HG03175 (cell line): Measurements from ENCODE around the gene STPG4.
"Not testable (repeated sequence)": the region's sequence is repeated elsewhere in the genome, so short reads cannot be mapped to it uniquely, and the experiment has no call there.

ENCODE experiments used
- ATAC-seq: cut with Tn5 transposase; IDR thresholded peaks from one replicate; pipeline ENCODE4 v1.9.1; 2021; ENCODE audit warnings: mild to moderate bottlenecking, moderate library complexity; ENCODE audit not compliant: unreplicated experiment

The STPG4 gene

DNA sequence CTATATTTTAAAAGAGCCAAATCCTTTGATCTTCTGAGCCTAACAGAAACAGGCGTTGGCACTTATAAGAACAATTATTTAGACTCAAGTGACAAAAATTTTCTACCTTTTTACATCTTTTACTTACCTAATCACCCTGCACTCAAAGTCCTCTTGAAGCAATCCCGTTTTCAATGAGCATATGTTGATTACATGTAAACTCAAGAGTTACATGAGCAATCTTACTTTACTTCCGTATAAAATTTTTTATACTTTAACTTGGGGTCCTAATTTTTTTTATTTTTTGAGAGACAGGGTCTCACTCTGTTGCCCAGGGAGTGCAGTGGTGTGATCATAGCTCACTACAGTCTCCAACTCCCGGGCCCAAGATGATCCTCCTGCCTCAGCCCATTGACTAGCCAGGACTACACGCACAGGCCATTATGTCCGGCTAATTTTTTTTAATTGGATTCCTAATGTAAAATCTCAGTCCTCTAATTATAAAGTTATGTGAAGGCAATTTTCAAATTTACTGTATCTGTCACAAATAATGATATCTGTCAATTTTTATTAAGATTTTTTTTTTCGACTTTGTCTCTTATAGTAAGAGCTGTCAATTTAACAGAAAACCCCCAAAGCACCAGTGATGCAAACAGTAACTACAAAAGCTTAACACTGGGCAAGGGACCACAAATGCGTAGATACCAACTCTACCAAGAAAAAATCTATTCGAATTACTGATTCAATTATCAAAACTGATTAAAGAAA, 19.1 kb upstream of the STPG4 start:
- ATAC-seq: no peak

DNA sequence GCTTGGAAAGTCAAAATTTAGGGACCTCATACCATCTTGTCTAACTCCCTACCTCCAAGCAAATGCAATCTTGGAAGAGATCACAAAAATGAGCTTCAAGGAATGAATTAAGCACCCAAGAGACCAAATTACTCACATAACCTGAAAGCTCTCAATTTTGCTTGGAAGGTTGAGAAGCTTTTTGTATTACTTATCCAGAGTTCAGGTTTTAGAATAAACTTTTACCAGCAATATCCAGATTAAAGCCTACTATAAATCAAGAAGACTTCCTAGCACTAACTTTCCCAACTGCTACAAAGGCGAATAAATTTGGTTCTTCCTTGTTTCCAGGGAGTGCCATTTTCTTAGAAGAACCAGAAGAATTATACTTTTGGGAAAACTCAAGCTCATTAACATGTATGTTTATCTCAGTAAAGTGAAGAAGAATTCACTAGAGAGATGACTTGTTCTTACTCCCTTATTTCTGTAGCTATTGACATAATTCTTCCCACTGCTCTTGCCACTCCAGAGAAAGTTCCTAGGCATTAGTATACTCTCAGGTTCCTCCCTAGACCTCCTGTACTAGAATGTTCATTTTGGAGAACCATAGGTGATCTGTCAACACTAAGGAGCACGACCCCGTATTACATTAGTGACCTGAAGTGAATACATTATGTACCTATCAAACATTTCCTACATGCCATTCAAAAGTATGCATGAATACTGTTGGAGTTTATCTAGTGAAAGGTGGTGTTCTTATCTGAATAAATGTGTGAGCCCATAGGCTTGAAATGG, 18.0 kb upstream of the STPG4 start:
- ATAC-seq: no peak

DNA sequence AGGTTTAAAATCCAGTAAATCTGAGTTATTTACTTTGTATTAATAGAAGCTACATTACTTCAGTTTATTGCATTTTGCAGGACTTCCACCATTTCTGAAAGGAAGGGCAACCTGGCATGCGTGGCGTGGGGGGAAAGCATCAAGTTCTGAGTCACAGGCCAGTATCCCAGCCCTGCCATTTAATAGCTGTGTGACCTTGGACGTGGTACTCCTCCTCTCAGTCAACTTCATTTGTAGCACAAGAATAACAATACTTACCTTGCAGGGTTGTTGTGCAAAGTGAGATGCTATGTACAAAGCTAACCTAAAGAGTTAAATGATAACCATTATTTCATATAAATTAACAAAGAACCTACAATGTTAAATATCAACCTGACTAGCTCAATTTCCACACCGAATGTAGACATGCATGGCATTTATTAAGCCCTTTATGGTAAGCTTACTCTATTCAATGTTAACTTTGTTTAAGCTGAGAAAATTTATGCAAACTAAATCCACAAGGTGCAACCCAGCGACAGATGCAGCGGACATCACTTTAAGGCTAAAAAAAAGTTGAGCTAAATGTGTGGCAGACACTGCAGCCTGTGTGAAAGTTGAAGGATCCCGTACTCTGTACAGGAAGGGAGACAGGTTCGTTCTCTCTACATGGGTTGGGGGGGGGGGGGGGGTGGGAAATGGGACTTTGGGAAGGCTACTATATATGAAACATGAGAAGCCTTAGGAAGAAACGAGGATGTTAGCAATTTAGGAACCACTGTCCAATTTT, 17.2 kb upstream of the STPG4 start:
- no peak for ATAC-seq

DNA sequence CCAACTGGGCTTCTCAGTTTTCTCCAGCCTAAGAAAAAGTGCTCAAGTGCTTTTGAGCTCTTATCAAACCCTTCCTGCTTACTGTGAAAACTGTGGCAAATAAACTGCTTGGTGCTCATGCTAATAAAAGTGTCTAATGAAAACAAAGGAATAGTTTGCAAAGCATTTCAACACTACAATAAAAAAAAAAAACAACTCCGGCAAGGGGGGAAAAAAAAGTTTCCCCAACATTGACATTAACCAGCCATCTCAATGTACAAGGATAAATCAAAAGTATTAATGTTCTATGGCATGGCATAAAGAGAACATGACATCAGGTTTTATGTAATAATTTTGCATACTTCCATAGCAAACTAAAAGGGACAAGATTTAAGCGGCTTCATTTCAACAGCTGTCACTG, 14.7 kb upstream of the STPG4 start:
- ATAC-seq: no peak

DNA sequence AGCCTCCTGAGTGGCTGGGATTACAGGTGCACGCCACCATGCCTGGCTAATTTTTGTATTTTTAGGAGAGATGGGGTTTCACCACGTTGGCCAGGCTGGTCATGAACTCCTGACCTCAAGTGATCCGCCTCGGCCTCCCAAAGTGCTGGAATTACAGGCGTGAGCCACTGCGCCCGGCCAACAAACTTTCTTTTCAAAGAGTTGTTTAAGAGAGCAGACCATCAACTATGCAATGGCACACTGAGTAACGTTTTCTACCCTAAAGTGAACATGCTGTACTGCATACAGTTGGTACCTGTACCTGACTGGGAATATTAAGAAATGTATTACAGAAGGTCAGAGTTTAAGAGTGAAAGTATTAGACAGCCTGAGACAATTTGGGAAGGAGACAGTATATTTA, 13.8 kb upstream of the STPG4 start:
- not testable (repeated sequence) for ATAC-seq

DNA sequence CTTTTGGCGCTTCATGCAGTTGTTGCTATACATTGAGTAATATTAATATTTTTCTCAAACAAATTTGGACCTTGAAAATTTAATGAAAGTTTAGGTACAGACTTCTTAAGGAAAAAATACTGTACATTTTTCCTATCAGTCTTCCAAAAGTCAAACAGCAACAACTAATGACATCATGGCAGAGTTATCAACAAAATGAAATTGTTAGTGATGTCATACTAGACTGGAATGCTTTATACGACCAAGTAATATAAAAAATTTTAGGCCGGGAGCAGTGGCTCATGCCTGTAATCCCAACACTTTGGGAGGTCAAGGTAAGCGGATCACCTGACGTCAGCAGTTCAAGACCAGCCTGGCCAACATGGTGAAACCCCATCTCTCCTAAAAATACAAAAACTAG, 12.0 kb upstream of the STPG4 start:
- ATAC-seq: no peak

DNA sequence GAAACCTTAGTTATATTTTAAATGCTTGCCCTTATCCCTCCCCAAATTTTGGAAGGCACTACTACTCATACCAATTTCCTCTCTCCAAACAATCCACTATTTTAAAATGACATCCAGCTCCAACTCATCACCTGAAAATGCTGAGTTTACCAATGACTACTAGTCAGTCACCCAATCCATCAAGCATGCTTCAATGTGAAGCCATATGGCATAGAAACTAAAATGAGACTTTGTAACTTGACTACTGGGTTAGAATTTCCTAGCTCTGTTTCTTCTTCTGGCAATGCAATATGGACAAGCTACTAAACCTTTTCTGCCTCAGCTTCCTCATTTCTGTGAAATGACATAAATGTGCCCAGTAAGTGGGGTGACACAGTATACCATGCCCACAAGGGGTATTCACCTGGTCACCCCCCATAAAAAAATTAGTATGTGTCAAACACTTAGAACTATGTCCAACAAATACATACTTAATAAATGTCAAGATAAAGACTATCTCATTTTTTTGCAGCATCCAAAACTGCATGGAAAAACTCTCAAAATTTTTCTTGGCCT, 10.0 kb upstream of the STPG4 start:
- no peak for ATAC-seq

DNA sequence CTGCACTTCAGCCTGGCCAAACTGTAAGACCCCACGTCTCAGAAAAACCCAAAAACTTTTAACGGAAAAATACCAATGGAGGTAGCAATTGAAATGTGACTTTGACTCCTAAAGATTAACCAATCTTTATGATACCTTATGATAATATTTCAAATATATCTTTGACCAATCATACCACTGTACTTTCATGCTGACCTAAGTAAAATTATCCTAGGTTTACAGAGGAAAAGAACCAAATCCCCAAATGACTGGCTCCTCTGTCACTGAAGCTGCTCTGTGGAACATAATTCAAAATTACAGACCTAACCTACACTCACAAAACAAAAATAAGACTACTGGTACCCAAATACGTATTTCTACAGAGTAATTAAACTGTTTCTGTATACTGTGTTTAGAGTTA, 7.7 kb upstream of the STPG4 start:
- no peak for ATAC-seq

DNA sequence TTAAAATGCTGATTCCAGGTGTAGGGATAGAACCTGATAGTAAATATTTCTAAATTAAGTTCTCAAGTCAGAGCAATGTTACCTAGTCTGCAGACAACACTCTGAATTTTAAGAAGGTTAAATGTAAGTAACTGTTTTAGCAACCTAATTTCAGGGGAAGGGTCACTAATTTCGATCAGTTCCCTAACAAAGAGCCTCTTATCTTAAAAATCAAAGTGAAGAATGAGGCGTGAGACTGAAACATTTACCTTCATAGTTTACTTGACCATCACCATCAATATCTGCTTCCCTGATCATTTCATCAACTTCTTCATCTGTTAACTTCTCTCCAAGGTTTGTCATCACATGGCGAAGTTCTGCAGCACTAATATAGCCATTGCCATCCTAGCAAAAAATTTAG, 6.4 kb upstream of the STPG4 start:
- no peak for ATAC-seq

DNA sequence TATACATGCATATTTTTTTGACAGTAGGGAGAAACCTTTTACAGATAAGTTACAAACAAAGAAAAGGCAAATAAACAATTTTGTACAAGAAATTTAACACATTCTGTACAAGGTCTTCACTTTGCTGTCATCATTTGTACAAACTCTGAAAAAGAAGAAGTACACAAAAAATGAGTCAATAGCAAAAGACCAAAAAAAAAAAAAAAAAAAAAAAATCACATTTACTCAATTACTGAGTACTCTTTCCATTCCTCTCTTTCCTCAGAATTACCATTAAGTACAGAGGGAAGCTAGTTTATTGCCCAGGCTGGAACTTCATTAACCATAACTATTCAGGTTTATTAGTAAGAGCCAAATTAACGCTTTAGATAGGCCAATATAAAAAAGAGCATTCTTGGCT, 5.6 kb upstream of the STPG4 start:
- ATAC-seq: no peak

DNA sequence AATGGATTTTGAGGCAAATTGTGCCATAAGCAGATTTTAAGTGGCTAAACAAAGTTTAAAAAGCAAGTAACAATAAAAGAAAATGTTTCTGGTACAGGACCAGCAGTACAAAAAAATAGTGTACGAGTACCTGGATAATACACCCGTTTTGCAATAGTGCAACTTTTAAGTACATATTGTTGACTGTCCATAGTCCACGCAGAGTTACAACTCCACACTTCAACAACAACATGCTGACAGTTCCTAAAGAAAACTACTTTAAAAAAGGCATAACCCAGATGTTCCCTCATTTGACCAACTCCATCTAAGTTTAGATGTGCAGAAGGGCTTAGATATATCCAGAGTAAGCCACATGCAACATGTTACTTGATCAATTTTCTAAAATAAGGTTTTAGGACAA, 5.1 kb upstream of the STPG4 start:
- ATAC-seq: no peak

DNA sequence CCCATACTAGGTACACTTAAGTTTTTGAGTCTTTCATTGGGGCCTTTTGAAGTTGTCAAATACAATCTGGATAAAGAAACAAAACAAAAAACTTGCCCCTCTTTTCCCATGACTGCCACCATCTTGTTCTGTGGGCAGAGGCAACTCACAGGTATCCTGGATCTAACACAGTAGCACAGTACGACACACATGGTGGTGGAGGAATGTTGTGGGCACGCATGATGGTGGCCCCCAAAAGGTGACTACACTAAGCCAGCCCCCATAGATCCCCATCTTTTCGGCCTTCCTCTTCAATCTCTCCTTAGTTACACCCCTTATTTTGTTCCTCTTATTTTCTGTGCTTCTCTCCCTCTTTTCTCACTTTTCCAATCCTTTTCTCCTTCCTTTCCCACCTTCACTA, 4.5 kb upstream of the STPG4 start:
- ATAC-seq: no peak

DNA sequence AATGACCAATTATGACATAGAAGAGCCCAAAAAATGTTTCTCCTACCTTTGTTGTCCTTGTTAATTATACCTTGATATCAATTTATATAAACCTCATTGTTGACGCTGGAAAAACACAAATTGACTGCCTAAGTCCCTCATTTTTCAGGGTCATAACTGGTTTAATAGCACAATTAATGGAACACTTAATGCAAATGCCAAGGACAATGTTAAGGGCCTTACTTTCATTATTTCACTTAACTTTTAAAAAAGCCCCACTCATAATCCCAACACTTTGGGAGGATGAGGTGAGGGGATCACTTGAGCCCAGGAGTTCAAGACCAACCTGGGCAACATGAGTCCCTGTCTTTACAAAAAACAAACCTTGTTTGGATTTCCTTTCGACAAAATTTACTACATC, 3.5 kb upstream of the STPG4 start:
- ATAC-seq: no peak

DNA sequence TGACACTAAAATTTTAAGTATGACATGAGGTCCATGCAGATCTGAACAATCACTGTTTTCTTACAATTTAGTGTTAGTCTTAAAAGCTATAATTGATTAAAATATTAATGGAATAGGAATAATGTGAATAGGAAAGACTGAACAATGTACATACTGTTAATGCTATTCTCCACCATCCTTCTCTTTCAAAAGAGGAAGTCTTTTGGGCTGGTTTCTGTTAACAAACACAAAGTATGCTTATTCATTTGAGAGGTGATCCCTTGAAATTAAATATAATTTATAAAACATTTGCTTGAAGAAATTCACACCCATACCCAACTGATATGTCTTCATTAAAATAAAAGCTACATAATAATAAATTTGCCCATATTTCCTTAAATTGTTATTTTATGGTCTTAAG, 2.3 kb downstream of the STPG4 start:
- ATAC-seq: no peak

DNA sequence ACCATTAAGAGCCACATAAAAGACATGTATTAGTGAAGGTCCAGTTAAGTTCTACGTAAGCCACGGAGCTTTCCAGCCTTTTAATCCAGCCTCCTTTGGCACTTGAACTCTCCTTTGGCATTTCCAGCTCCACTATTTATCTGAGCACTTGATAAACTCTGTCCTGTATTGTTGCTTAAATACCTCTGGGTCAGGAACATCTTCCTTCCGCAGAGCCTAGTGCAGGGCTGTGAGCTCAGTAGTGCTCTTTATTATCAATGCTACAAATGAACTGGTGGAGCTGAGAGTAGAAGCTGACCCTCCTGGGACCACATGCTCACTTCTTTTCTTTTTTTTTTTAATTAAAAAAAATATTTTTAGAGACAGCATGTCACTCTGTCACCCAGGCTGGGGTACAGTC, 4.9 kb downstream of the STPG4 start:
- ATAC-seq: no peak

DNA sequence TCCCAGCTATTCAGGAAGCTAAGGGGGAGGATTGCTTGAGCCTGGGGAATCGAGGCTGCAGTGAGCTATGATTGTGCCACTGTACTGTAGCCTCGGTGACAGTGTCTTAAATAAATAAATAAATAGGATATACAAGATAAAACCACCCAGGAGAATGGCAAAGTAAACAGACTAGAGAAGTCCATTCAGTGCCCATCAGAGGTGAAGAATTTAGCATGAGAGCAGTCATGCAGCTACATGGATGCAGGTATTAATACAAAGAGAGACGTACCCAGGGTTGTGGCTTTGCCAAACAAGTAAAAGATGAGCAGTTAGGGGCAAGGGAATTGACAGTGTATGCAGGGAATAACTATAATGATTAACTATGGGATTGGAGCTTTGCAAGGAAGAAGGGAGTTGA, 8.1 kb downstream of the STPG4 start:
- ATAC-seq: no peak

DNA sequence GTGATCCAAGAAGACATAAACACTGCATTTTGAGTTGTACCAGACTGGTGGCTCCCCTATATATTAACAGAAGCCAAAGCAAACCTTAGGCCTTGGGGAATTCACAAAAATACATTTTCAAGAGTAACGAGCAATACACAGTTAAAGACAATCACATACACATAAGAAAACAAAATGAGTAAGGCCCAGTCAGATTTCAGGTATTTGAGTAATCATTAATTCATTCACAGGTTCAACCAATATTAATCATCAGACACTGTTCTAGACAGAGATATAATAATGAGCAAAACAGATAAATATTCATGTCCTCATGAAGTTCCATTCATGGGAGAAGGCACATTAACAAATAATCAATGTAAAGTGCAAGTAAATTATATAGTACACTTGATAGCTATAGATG, 9.6 kb downstream of the STPG4 start:
- no peak for ATAC-seq

DNA sequence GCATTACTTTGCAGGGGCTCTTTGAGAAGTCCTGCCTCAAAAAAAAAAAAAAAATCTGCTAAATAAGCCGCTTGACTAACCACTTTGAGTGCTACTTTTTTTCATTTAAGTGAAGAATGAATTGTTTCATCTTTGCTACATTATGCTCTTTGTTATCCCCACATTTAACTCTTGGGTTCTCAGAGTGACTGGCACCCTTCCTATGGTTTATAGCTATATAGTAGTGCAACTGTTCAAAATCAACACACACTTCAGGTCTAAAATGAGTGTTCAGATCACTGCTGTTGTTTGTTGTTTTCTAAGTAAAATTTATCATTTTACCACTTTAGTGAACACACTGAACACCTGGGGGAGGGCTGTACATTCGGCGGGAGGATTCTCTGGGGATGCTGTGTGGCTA, 13.6 kb downstream of the STPG4 start:
- ATAC-seq: no peak

DNA sequence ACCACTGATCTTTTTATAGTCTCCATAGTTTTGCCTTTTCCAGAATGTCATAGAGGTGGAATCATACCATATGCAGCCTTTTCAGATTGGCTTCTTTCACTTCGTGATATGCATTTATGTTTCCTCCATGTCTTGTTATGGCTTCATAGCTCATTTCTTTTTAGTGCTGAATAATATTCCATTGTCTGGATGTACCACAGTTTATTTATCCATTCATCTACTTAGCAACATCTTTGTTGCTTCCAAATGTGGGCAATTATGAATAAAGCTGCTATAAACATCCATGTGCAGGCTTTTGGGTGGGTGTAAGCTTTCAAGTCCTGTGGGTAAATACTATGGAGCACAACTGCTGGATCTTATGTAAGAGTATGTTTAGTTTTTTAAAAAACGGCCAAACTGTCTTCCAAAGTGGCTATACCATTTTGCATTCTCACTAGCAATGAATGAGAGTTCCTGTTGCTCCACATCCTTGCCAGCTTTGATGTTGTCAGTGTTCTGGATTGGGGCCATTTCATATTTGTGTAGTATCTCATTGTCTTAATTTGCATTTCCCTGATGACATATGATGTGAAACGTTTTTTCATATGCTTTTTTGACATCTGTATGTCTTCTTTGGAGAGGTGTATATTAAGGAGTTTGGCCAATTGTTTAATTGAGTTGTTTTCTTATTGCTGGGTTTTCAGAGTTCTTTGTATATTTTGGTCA, 20.6 kb downstream of the STPG4 start:
- no peak for ATAC-seq

DNA sequence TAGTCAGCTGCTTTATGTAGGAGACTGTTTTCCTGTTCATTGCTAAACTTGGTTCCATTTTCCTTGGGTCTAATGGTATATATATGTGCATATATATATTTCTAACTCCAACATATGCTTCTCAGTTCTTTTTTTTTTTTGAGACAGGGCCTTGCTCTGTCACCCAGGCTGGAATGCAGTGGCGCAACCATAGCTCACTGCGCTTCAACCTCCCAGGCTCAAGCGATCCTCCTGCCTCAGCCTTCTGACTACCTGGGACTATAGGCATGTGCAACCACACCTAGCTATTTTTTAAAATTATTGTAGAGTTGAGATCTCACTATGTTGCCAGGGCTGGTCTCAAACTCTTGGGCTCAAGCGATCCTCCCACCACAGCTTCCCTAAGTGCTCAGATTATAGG, 22.1 kb downstream of the STPG4 start:
- no peak for ATAC-seq

DNA sequence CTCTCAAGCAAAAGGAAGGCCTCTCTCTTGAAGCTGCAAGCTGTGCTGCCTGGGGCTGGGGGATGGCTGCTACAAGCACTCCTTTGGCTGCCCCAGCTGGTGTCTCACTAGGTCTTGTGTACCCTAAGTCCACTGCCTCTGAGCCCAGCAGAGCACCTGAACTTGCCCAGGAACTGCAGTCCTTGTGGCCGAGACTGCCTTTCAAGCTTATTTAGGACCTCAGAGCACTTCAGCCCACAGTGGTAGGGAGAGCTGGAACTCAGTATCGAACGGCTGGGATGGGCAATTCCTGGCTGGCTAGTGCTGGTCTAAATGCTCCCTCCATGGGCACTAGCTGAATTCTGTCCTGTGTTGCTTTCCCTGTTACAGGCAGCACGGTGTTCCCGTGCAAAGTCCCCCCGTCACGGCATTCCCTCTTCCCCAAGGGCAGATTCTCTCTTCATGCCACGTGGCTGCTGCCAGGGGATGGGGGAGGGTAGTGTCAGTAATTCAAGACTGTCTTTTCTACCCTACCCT, 25.9 kb downstream of the STPG4 start:
- ATAC-seq: no peak
